ENCODE data around the gene CAMTA1.

GRCh38 chr1:7526867-7527732, 741.8 kb downstream of the CAMTA1 start:
- TF ChIP-seq CTCF (IDR thresholded peaks at IDR 0.05; ENCODE audit: borderline replicate concordance, extremely low read depth, low read length, poor library complexity, severe bottlenecking) = no peak
- TF ChIP-seq EZH2 (IDR thresholded peaks at IDR 0.05; ENCODE audit: borderline replicate concordance, low read depth, low read length, severe bottlenecking) = no peak

Measured in DND-41 (cell line).